SH-SY5Y (cell line): ENCODE measurements around the gene CHRNA9.

ENCODE experiments used
- GATA2 ChIP-seq: IDR thresholded peaks from 2 replicates; pipeline ENCODE4 v1.6.1; 2011; ENCODE audit warnings: mild to moderate bottlenecking, low read depth, low read length
- GATA3 ChIP-seq: IDR thresholded peaks from 2 replicates; pipeline ENCODE4 v1.6.1; 2011; ENCODE audit warnings: low read depth, mild to moderate bottlenecking, low read length, moderate library complexity

The CHRNA9 gene

GRCh38 chr4:40349561-40350198 lies 14.5 kb downstream of the CHRNA9 start:
- TF ChIP-seq GATA3, result no peak
- no peak for TF ChIP-seq GATA2

GRCh38 chr4:40350627-40351227 lies 15.6 kb downstream of the CHRNA9 start:
- TF ChIP-seq GATA3 (no peak), GATA2 (no peak)

- no peak for TF ChIP-seq GATA3
- no peak for TF ChIP-seq GATA2
Measured at GRCh38 chr4:40354158-40354557, 19.0 kb downstream of the CHRNA9 start.

GRCh38 chr4:40355131-40355530 lies 20.0 kb downstream of the CHRNA9 start:
- no peak for TF ChIP-seq GATA2
- TF ChIP-seq GATA3, result no peak

- no peak for TF ChIP-seq GATA2
- no peak for TF ChIP-seq GATA3
Measured at GRCh38 chr4:40357738-40358137, 22.6 kb downstream of the CHRNA9 start.

GRCh38 chr4:40361338-40361737 lies 26.2 kb downstream of the CHRNA9 start:
- TF ChIP-seq GATA3 (no peak), GATA2 (no peak)

- no peak for TF ChIP-seq GATA3
- TF ChIP-seq GATA2, result no peak
Measured at GRCh38 chr4:40363382-40363920, 28.3 kb downstream of the CHRNA9 start.

- TF ChIP-seq GATA2 (no peak), GATA3 (no peak)
Measured at GRCh38 chr4:40363945-40364344, 28.8 kb downstream of the CHRNA9 start.

GRCh38 chr4:40365766-40366165 lies 30.6 kb downstream of the CHRNA9 start:
- TF ChIP-seq GATA3, result no peak
- no peak for TF ChIP-seq GATA2

- TF ChIP-seq GATA2 (no peak), GATA3 (no peak)
Measured at GRCh38 chr4:40367451-40367850, 32.3 kb downstream of the CHRNA9 start.

GRCh38 chr4:40369437-40370274 lies 34.5 kb downstream of the CHRNA9 start:
- TF ChIP-seq GATA3 (no peak), GATA2 (no peak)

GRCh38 chr4:40372651-40373050 lies 37.5 kb downstream of the CHRNA9 start:
- no peak for TF ChIP-seq GATA3
- TF ChIP-seq GATA2, result no peak

GRCh38 chr4:40373636-40374035 lies 38.5 kb downstream of the CHRNA9 start:
- no peak for TF ChIP-seq GATA2
- no peak for TF ChIP-seq GATA3

GRCh38 chr4:40375095-40375494 lies 40.0 kb downstream of the CHRNA9 start:
- TF ChIP-seq GATA3 (no peak), GATA2 (no peak)

GRCh38 chr4:40375620-40376019 lies 40.5 kb downstream of the CHRNA9 start:
- TF ChIP-seq GATA3, result no peak
- no peak for TF ChIP-seq GATA2

GRCh38 chr4:40377512-40378365 lies 42.6 kb downstream of the CHRNA9 start:
- TF ChIP-seq GATA3, result no peak
- TF ChIP-seq GATA2, result no peak
